ENCODE results near the gene WDFY2.

DNA sequence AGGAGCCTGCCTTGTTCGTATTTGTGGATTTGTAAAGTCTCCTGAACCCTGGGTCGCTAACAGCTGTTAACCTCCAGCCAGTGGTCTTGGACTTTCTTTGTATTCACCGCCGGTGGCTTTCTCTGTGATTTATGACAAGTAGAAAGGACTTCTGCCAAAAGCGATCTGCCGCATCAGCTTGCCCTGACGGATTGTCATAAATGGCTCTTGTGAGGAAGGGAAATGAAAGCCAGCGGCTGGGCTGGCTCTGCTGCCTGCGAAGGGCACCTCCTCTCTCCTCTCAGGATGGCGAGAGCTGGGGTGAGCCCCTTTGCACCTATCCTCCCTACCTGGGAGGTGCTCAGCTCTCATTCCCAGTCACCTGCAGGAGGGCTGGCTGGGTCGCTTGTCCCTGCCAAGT, 194.1 kb downstream of the WDFY2 start:
- TF ChIP-seq, protein P1, sequence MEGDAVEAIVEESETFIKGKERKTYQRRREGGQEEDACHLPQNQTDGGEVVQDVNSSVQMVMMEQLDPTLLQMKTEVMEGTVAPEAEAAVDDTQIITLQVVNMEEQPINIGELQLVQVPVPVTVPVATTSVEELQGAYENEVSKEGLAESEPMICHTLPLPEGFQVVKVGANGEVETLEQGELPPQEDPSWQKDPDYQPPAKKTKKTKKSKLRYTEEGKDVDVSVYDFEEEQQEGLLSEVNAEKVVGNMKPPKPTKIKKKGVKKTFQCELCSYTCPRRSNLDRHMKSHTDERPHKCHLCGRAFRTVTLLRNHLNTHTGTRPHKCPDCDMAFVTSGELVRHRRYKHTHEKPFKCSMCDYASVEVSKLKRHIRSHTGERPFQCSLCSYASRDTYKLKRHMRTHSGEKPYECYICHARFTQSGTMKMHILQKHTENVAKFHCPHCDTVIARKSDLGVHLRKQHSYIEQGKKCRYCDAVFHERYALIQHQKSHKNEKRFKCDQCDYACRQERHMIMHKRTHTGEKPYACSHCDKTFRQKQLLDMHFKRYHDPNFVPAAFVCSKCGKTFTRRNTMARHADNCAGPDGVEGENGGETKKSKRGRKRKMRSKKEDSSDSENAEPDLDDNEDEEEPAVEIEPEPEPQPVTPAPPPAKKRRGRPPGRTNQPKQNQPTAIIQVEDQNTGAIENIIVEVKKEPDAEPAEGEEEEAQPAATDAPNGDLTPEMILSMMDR (IDR thresholded peaks at IDR 0.05; ENCODE audit: low read depth, low read length) = no peak
- no peak for TF ChIP-seq EZH2phosphoT487 (IDR thresholded peaks at IDR 0.05; ENCODE audit: low read depth)
